Mesenchymal stem cell (in vitro differentiated cells and primary cell): Measurements from ENCODE around the gene DRC7.

ENCODE experiments used
- DNase-seq: peaks from one replicate; pipeline ENCODE4 v3.0.0-alpha.2; 2013
- H2AFZ ChIP-seq: one replicate; pipeline ENCODE4 v1.6.1; 2013; ENCODE audit warnings: low read depth, mild to moderate bottlenecking, control low read depth, inconsistent platforms, low read length, moderate library complexity
- H2AK5ac ChIP-seq: 2 replicates; pipeline ENCODE4 v1.6.1; 2013; ENCODE audit warnings: low read length, moderate library complexity, mild to moderate bottlenecking, inconsistent platforms; ENCODE audit not compliant: severe bottlenecking
- H2BK120ac ChIP-seq: one replicate; pipeline ENCODE4 v1.6.1; 2013; ENCODE audit warnings: low read depth, mild to moderate bottlenecking, inconsistent platforms, low read length, moderate library complexity
- H2BK12ac ChIP-seq, 2 experiments: one replicate each; pipeline ENCODE4 v1.6.1; 2013; ENCODE audit warnings: inconsistent platforms in 2 of 2, low read length in 2 of 2, mild to moderate bottlenecking in 2 of 2, moderate library complexity in 2 of 2, control low read depth in 1 of 2
- H2BK15ac ChIP-seq: one replicate; pipeline ENCODE4 v1.6.1; 2013; ENCODE audit warnings: mild to moderate bottlenecking, low read depth, inconsistent platforms; ENCODE audit not compliant: poor library complexity, severe bottlenecking
- H2BK5ac ChIP-seq: 2 replicates; pipeline ENCODE4 v1.6.1; 2013; ENCODE audit warnings: low read depth, mild to moderate bottlenecking, low read length, control low read depth, inconsistent platforms; ENCODE audit not compliant: poor library complexity, severe bottlenecking
- H3K14ac ChIP-seq, 2 experiments: one replicate each; pipeline ENCODE4 v1.6.1; 2013; ENCODE audit warnings: inconsistent platforms in 2 of 2, low read length in 2 of 2, control low read depth in 1 of 2, mild to moderate bottlenecking in 1 of 2, moderate library complexity in 1 of 2
- H3K18ac ChIP-seq, 2 experiments: one replicate each; pipeline ENCODE4 v1.6.1; 2013; ENCODE audit warnings: inconsistent platforms in 2 of 2, low read length in 2 of 2, control low read depth in 1 of 2, low read depth in 1 of 2, mild to moderate bottlenecking in 1 of 2
- H3K23ac ChIP-seq, 2 experiments: one replicate each; pipeline ENCODE4 v1.6.1; 2013; ENCODE audit warnings: inconsistent platforms in 2 of 2, low read length in 2 of 2, mild to moderate bottlenecking in 2 of 2, moderate library complexity in 2 of 2, control low read depth in 1 of 2
- H3K27ac ChIP-seq: 2 replicates; pipeline ENCODE4 v1.5.1; 2013; ENCODE audit warnings: mild to moderate bottlenecking, moderate library complexity, low read length, control low read depth, inconsistent platforms; ENCODE audit not compliant: poor library complexity, severe bottlenecking
- H3K27me3 ChIP-seq, 2 experiments: 2 replicates each; pipeline versions ENCODE4 v1.6.1 to v1.7.0; 2013; ENCODE audit warnings: low read length in 2 of 2, mild to moderate bottlenecking in 2 of 2, moderate library complexity in 2 of 2, control low read depth in 1 of 2, inconsistent platforms in 1 of 2; ENCODE audit not compliant: control insufficient read depth in 1 of 2, insufficient read depth in 1 of 2
- H3K36me3 ChIP-seq, 2 experiments: 2 replicates each; pipeline versions ENCODE4 v1.6.1 to v1.7.0; 2013; ENCODE audit warnings: low read length in 2 of 2, control low read depth in 1 of 2, inconsistent platforms in 1 of 2, low read depth in 1 of 2, mild to moderate bottlenecking in 1 of 2; ENCODE audit not compliant: insufficient read depth in 2 of 2, control insufficient read depth in 1 of 2
- H3K4ac ChIP-seq, 2 experiments: one replicate each; pipeline ENCODE4 v1.6.1; 2013; ENCODE audit warnings: inconsistent platforms in 2 of 2, low read length in 2 of 2, mild to moderate bottlenecking in 2 of 2, moderate library complexity in 2 of 2, control low read depth in 1 of 2, low read depth in 1 of 2
- H3K4me1 ChIP-seq: 2 replicates; pipeline ENCODE4 v1.6.1; 2013; ENCODE audit warnings: low read depth, low read length, control low read depth; ENCODE audit not compliant: control insufficient read depth, insufficient read depth
- H3K4me2 ChIP-seq: 2 replicates; pipeline ENCODE4 v1.6.1; 2013; ENCODE audit warnings: low read length, mild to moderate bottlenecking, inconsistent platforms; ENCODE audit not compliant: poor library complexity, severe bottlenecking
- H3K4me3 ChIP-seq, 2 experiments: 2 replicates each; pipeline versions ENCODE4 v1.5.1 to v1.7.0; 2013; ENCODE audit warnings: low read length in 2 of 2, mild to moderate bottlenecking in 2 of 2, control low read depth in 1 of 2, low read depth in 1 of 2; ENCODE audit not compliant: insufficient read depth in 1 of 2
- H3K79me1 ChIP-seq: replicated peaks from 2 replicates; pipeline ENCODE4 v1.6.1; 2013; ENCODE audit warnings: mild to moderate bottlenecking, control low read depth, low read length, inconsistent platforms; ENCODE audit not compliant: poor library complexity, severe bottlenecking
- H3K9ac ChIP-seq: 2 replicates; pipeline ENCODE4 v1.7.0; 2013; ENCODE audit warnings: mild to moderate bottlenecking, low read length, moderate library complexity
- H3K9me3 ChIP-seq: 2 replicates; pipeline ENCODE4 v1.7.0; 2013; ENCODE audit warnings: mild to moderate bottlenecking, low read length; ENCODE audit not compliant: control insufficient read depth
- H4K8ac ChIP-seq: one replicate; pipeline ENCODE4 v1.6.1; 2013; ENCODE audit warnings: inconsistent platforms, mild to moderate bottlenecking, low read length, moderate library complexity
- H4K91ac ChIP-seq: one replicate; pipeline ENCODE4 v1.6.1; 2013; ENCODE audit warnings: mild to moderate bottlenecking, low read length, inconsistent platforms
- WGBS: methylation state at CpG from one replicate; pipeline ENCODE4 v1.1.7; 2013; ENCODE audit warnings: mixed read lengths; 5-methylcytosine and 5-hydroxymethylcytosine counted together

Gene DRC7

DNA sequence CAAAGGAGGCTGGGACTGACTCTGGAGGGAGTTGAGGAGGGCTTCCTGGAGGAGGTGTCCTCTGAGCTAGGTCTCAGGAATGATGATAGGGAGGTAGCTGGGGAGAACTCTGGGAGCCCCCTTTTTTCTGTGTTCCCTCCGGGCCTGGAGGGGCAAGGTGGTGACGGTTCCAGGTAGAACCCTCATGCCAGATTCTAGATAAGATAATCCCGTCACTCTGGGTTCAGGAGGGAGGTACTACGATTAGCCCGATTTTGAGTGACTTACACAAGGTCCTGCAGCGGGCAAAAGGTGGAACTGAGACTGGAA, 45.2 kb upstream of the DRC7 start:
- no peak overlapping the region for H4K91ac ChIP-seq
- no peak overlapping the region for H3K27ac ChIP-seq
- H3K4me1 ChIP-seq: peaks cover 48% of the 10 kb centered on the region
- no peak overlapping the region for H4K8ac ChIP-seq
- no peak overlapping the region for H3K18ac ChIP-seq
- no peaks in the 10 kb centered on the region for H3K9me3 ChIP-seq
- no peaks in the 10 kb centered on the region for H3K27me3 ChIP-seq
- H3K4me3 ChIP-seq: no peak overlapping the region
- no peak overlapping the region for H2AK5ac ChIP-seq
- no peak overlapping the region for H2BK12ac ChIP-seq
- no peak overlapping the region for H3K9ac ChIP-seq
- peaks cover 12 to 69% of the 10 kb centered on the region in 2 experiments for H3K36me3 ChIP-seq
- H3K14ac ChIP-seq: no peak overlapping the region
- peaks cover 25% of the 10 kb centered on the region for H3K79me1 ChIP-seq
- DNase-seq: no peak
- no peak overlapping the region for H2AFZ ChIP-seq
- H3K4me2 ChIP-seq: no peak overlapping the region
- no peak overlapping the region for H3K23ac ChIP-seq
- H2BK5ac ChIP-seq: no peak overlapping the region
- peak overlapping the region; percentile 7 for H2BK15ac ChIP-seq
- H3K4ac ChIP-seq: no peak overlapping the region
- no peak overlapping the region for H2BK120ac ChIP-seq
- 87% methylated on average over 6 of the region's 6 CpGs for WGBS

DNA sequence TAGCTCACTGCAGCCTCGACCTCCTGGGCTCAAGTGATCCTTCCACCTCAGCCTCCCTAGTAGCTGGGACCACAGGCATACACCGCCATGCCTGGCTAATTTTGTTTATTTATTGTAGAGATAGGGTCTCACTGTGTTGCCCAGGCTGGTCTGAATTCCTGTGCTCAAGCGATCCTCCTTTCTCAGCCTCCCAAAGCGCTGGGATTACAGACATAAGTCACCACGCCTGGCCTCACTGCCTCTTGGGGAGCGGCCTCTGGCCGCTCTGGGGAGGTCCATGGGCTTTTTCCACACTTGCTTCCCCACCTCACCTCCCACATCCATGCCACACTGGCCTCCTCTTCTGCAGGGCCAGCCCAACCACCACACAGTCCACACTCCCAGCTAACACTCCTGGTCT, 44.8 kb upstream of the DRC7 start:
- no peak overlapping the region for H3K27ac ChIP-seq
- no peak overlapping the region for H4K91ac ChIP-seq
- H4K8ac ChIP-seq: no peak overlapping the region
- H2BK5ac ChIP-seq: no peak overlapping the region
- peaks cover 45% of the 10 kb centered on the region for H3K4me1 ChIP-seq
- no peak overlapping the region for H2BK120ac ChIP-seq
- no peak overlapping the region for H3K4me2 ChIP-seq
- H2AK5ac ChIP-seq: no peak overlapping the region
- no peak overlapping the region for H2BK12ac ChIP-seq
- H3K23ac ChIP-seq: no peak overlapping the region
- 96% methylated on average over 5 of the region's 7 CpGs for WGBS
- H3K27me3 ChIP-seq: no peaks in the 10 kb centered on the region
- no peak overlapping the region for H3K4me3 ChIP-seq
- H2BK15ac ChIP-seq: no peak overlapping the region
- no peak overlapping the region for H3K4ac ChIP-seq
- no peak overlapping the region for H3K14ac ChIP-seq
- H3K36me3 ChIP-seq: peaks cover 10 to 66% of the 10 kb centered on the region in 2 experiments
- no peak for DNase-seq
- H3K9ac ChIP-seq: no peak overlapping the region
- H3K79me1 ChIP-seq: peaks cover 25% of the 10 kb centered on the region
- no peak overlapping the region for H3K18ac ChIP-seq
- no peaks in the 10 kb centered on the region for H3K9me3 ChIP-seq
- H2AFZ ChIP-seq: no peak overlapping the region

DNA sequence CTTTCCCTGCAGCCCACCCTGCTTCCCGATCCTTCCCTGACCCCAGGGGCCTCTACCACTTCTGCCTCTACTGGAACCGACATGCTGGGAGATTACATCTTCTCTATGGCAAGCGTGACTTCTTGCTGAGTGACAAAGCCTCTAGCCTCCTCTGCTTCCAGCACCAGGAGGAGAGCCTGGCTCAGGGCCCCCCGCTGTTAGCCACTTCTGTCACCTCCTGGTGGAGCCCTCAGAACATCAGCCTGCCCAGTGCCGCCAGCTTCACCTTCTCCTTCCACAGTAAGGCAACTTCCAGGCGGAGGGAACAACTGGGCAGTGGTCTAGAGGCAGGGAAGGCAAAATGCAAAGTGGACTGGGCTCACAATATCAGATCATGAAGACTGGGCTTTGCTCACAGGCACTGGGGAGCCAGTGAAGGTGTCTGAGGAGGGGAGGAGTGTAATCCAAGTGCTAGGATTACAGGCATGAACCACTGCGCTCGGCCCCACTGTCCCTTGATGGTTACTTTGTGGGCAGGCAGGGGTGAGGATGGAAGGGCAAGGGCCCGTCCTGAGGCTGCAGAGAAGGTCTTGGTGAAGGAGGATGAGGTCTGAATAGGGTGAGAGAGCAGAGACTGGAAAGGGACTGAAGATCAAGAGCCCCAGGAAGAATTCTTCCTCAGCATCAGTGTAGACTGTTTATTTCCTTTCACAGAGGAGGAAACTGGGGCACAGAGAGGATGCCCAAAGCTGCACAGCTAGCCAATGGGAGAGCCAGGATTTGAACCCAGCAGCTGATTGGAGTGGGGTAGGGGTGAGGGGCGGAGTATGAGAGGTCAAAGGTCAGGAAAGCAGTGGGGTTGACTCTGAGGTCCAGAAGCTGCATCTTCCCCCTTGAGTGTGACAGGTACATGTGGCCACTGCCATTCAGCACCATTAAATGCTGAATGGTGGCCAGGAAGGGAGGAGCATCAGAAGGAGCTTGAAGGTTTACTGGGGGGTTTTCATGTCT, 43.0 kb upstream of the DRC7 start:
- Histone ChIP-seq H3K79me1 (peaks cover 23% of the 10 kb centered on the region), H3K14ac (no peak overlapping the region), H3K4me1 (peaks cover 33% of the 10 kb centered on the region), H2AFZ (no peak overlapping the region), H2BK5ac (no peak overlapping the region), H2BK120ac (no peak overlapping the region), H3K4me2 (no peak overlapping the region), H3K18ac (no peak overlapping the region), H2BK12ac (no peak overlapping the region), H2AK5ac (no peak overlapping the region), H3K9me3 (no peaks in the 10 kb centered on the region), H3K4me3 (no peak overlapping the region), H3K36me3 (peaks cover 10 to 66% of the 10 kb centered on the region in 2 experiments), H4K91ac (no peak overlapping the region), H3K23ac (no peak overlapping the region), H3K27me3 (no peaks in the 10 kb centered on the region), H2BK15ac (no peak overlapping the region), H3K4ac (no peak overlapping the region), H4K8ac (no peak overlapping the region), H3K27ac (no peak overlapping the region), H3K9ac (no peak overlapping the region)
- 76% methylated on average over 9 of the region's 10 CpGs for WGBS
- DNase-seq: no peak

DNA sequence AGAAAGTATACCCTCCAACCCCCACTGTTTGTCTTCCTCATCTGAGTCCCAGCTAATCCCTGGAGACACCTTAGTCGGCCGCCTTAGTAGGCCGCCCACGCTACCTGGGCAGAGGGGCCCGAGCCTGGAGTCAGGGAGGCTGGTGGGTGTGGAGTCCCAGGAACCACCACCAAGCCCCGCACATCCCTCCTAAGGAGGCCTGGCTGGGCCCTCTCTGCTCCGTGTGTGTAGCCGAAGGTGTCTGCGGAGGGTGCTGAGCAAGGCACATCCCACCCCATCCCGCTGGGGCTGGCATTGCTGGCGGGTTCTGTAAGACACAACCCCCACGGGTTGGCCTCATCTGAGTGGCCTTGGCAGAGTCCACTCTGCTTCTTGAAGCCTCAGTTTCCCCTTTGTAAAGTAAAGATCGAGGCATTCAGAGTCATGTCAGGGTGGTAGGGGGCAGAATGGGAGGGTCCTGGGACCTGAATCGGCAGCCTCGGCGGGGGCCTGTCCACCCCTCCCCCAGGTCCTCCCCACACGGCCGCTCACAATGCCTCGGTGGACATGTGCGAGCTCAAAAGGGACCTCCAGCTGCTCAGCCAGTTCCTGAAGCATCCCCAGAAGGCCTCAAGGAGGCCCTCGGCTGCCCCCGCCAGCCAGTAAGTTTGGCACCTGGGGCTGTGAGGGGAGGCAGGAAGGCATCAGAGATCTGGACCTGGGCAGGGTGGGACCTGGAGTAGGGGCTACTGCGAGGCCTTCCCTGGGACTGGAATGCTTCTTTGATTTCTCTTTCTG, 41.7 kb upstream of the DRC7 start:
- Histone ChIP-seq H3K23ac (no peak overlapping the region), H3K4ac (no peak overlapping the region), H3K4me3 (no peak overlapping the region), H3K18ac (no peak overlapping the region), H4K8ac (no peak overlapping the region), H3K79me1 (peaks cover 18% of the 10 kb centered on the region), H2BK5ac (no peak overlapping the region), H2AFZ (no peak overlapping the region), H3K27me3 (no peaks in the 10 kb centered on the region), H3K27ac (no peak overlapping the region), H3K36me3 (peaks cover 13 to 66% of the 10 kb centered on the region in 2 experiments), H2BK15ac (no peak overlapping the region), H3K9me3 (no peaks in the 10 kb centered on the region), H4K91ac (no peak overlapping the region), H3K4me2 (no peak overlapping the region), H2AK5ac (peak overlapping the region; percentile 44), H2BK12ac (no peak overlapping the region), H3K14ac (no peak overlapping the region), H3K4me1 (peaks cover 25% of the 10 kb centered on the region), H2BK120ac (no peak overlapping the region), H3K9ac (no peak overlapping the region)
- 96% methylated on average over 19 of the region's 23 CpGs for WGBS
- DNase-seq: no peak
